Activated T-cell treated with anti-CD3 and anti-CD28 coated beads, Interleukin-2, amount 50 U/mL, for 4 hours (primary cell): ENCODE measurements around the gene DGAT2. TPM values are rescaled to one million over a fixed set of nuclear protein-coding genes. Genes with fewer than 3 reads are reported as not detected.
"Not testable (repeated sequence)": the region's sequence is repeated elsewhere in the genome, so short reads cannot be mapped to it uniquely, and the experiment has no call there.

ENCODE experiments used
- ATAC-seq, 2 donors: fragments of 200-7000 bp; cut with Tn5 transposase; one replicate each; pipeline ENCODE4 v1.10.0; 2021
- DNase-seq: peaks from one replicate; pipeline ENCODE4 v3.0.0-alpha.2; 2020
- H3K27me3 Mint-ChIP-seq: one replicate; pipeline ENCODE4 v1.8.0; 2021; ENCODE audit warnings: low read depth, mixed read lengths
- H3K36me3 Mint-ChIP-seq: one replicate; pipeline ENCODE4 v1.8.0; 2022; ENCODE audit warnings: mixed read lengths; ENCODE audit not compliant: insufficient read depth
- H3K4me1 Mint-ChIP-seq: one replicate; pipeline ENCODE4 v1.8.0; 2021; ENCODE audit warnings: low read depth, mixed read lengths
- H3K4me3 Mint-ChIP-seq: one replicate; pipeline ENCODE4 v1.8.0; 2021; ENCODE audit warnings: mild to moderate bottlenecking, moderate library complexity, mixed read lengths
- H3K9me3 Mint-ChIP-seq: one replicate; pipeline ENCODE4 v1.8.0; 2021; ENCODE audit warnings: mixed read lengths
- total RNA-seq, 3 donors: library from RNA; stranded (reverse); gene quantifications; one replicate each; pipeline ENCODE4 v1.2.1, GENCODE V29; 2021

DGAT2 gene
- total RNA-seq, 3 donors from 2014 or later: 5.0 to 9.8 (median 5.8) TPM

DNA sequence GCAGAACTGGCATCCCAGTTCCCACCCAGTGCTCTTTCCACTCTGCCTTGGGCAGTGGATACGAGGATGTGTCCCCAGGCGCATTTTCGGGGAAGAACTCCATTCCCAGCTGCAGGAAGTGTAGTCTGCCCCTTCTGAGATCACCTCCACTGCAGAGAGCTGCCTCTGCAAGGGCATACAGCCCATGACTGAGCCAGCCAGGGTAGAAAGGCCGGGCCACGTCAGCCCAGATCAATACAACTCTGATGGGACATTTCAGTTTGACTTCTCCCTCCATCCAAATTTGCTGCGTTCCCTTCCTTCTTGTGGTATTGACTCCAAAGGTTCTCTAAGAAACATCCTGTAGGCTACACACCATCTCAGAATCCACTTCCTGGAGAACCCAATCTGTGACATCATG lies 31.3 kb upstream of the DGAT2 start:
- DNase-seq (no peak), ATAC-seq (no peak)
- H3K36me3 Mint-ChIP-seq: no peaks in the 10 kb centered on the region
- H3K27me3 Mint-ChIP-seq: peaks cover 11% of the 10 kb centered on the region
- no peaks in the 10 kb centered on the region for H3K4me1 Mint-ChIP-seq
- no peaks in the 10 kb centered on the region for H3K9me3 Mint-ChIP-seq
- no peak overlapping the region for H3K4me3 Mint-ChIP-seq

DNA sequence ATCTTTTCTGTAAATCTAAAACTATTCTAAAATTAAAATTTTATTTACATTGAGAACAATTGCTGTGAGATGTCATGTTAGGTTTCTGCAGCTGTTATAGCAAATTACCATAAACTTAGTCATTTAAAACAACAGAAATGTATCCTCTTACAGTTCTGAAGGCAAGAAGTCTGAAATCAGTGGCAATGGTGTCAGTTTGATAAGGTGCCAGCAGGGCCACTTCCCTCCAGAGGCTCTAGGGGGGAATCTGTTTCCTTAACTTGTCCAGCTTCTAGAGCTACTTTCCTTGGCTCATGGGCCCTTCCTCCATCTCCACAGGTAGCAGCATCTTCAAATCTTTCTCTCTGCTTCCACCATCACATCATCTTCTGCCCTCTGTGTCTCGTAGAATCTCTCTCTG lies 27.9 kb upstream of the DGAT2 start:
- ATAC-seq (no peak), DNase-seq (no peak)
- Mint-ChIP-seq H3K4me1 (no peaks in the 10 kb centered on the region), H3K9me3 (no peaks in the 10 kb centered on the region), H3K4me3 (no peak overlapping the region), H3K36me3 (no peaks in the 10 kb centered on the region), H3K27me3 (peaks cover 24% of the 10 kb centered on the region)

DNA sequence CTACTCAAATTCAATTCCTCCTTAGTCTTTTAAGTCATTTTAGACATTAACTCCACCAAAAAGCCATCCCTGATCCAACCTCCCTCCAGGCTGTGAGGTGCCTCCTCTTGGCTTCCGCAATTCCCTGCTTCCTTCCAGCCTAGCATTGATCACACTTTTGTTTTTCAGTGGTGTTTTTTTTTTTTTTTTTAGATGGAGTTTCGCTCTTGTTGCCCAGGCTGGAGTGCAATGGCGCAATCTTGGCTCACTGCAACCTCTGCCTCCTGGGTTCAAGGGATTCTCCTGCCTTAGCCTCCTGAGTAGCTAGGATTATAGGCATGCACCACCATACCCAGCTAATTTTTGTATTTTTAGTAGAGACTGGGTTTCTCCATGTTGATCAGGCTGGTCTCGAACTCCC lies 25.4 kb upstream of the DGAT2 start:
- not testable (repeated sequence) for ATAC-seq, H3K36me3 Mint-ChIP-seq, H3K4me3 Mint-ChIP-seq, H3K4me1 Mint-ChIP-seq, DNase-seq, H3K9me3 Mint-ChIP-seq
- peaks cover 29% of the 10 kb centered on the region for H3K27me3 Mint-ChIP-seq

DNA sequence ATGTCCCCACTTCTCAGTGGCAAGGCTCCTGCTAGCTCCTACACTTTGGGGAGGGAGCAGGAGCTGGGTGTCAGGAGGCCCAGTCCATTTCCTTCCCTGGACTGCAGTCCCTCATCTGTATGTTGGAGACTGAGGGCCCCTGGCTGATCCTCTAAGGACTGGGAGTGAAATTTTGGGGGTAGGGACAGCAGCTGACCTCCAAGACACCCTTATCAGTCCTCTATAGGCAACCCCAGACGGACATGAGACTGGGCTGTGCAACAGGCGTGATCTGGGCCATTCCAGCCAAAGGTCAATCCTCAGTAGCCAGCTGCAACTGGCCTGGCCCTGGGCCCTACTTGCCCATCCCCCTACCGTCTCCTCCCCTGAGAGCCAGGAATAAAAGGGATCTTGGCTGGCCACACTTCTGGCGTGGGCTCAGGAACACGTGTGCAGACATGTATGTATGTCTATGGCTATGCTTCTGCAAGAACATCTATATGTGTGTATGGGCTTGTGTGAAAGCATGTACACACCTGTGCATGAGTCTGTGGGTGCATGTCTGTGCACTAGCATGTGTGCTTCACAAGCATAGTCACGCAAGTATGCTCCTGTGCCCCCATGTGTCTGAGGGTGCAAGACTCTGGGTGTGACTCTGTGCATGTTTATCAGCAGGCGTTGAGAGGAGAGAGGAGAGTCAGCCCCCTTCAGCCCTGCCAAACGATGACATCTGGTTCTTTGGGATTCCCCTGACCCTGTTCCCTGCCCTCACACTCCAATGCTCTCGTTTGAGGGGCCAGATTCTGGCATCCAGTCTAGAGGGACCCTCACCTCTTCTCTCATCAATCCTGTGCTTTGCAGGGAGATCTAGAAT lies 24.6 kb upstream of the DGAT2 start:
- Mint-ChIP-seq H3K36me3 (no peaks in the 10 kb centered on the region), H3K27me3 (peaks cover 32% of the 10 kb centered on the region), H3K9me3 (no peaks in the 10 kb centered on the region), H3K4me1 (peaks cover 2% of the 10 kb centered on the region), H3K4me3 (no peak overlapping the region)
- ATAC-seq (no peak), DNase-seq (no peak)

DNA sequence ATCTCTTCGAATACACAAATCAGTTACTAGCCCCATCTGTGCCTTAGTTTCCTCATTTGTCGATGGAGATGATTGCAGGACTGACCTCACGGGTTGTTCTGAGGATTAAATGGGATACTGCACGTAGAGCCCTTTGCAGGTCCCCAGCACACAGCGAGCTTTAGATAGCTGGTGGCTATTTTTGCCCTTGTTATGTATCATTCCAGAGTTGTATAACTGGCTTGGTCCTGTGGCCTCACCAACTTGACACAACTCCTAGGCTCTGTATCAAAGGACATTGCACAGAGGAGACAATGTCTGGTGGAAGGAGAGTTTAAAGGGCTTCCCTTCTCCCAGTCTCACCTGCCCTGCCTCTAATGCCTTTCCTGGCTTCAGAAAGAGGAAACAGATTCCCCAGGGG lies 22.8 kb upstream of the DGAT2 start:
- DNase-seq: no peak

GRCh38 chr11:75748729-75749273 lies 19.8 kb upstream of the DGAT2 start:
- not testable (repeated sequence) for ATAC-seq, DNase-seq, H3K4me1 Mint-ChIP-seq, H3K4me3 Mint-ChIP-seq, H3K9me3 Mint-ChIP-seq, H3K36me3 Mint-ChIP-seq
- peaks cover 27% of the 10 kb centered on the region for H3K27me3 Mint-ChIP-seq

More for the DNA sequence above, 22.8 kb upstream of the DGAT2 start:
- ATAC-seq: no peak
- Mint-ChIP-seq H3K36me3 (no peaks in the 10 kb centered on the region), H3K4me3 (no peak overlapping the region), H3K4me1 (peaks cover 2% of the 10 kb centered on the region), H3K27me3 (peaks cover 32% of the 10 kb centered on the region), H3K9me3 (no peaks in the 10 kb centered on the region)

- H3K9me3 Mint-ChIP-seq, H3K4me3 Mint-ChIP-seq, ATAC-seq, H3K36me3 Mint-ChIP-seq, H3K4me1 Mint-ChIP-seq, H3K27me3 Mint-ChIP-seq, DNase-seq: not testable (repeated sequence)
These were observed 13.6 kb upstream of the DGAT2 start for GRCh38 chr11:75754933-75755332.

- Mint-ChIP-seq H3K27me3 (no peaks in the 10 kb centered on the region), H3K36me3 (no peaks in the 10 kb centered on the region), H3K4me1 (no peaks in the 10 kb centered on the region), H3K9me3 (no peaks in the 10 kb centered on the region), H3K4me3 (no peak overlapping the region)
- ATAC-seq (no peak), DNase-seq (no peak)
These were observed 10.9 kb upstream of the DGAT2 start for GRCh38 chr11:75757651-75758050.

DNA sequence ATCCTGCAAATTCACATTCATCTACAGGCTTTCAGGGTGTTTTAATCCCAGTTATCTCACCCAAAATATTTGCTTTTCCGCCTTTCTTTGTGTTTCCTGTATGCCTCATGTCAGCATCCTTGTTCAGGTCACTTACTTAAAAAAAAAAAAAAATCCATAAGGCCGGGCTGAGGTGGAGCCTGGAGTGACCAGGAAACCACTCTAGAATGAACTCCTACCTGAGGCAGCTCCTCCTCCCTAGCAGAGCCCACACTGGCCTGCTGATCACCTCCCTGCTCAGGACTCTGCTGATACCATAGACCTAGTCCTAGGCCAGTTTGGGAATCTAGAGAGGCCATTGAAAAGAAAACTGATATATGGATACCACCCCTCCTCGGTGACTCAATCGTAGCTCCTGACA lies 8.7 kb upstream of the DGAT2 start:
- no peak for ATAC-seq
- no peaks in the 10 kb centered on the region for H3K9me3 Mint-ChIP-seq

GRCh38 chr11:75760243-75760642 lies 8.3 kb upstream of the DGAT2 start:
- no peak for DNase-seq
- ATAC-seq: no peak
- Mint-ChIP-seq H3K27me3 (no peaks in the 10 kb centered on the region), H3K36me3 (no peaks in the 10 kb centered on the region), H3K4me1 (no peaks in the 10 kb centered on the region), H3K9me3 (no peaks in the 10 kb centered on the region), H3K4me3 (no peak overlapping the region)

More for the DNA sequence above, 8.7 kb upstream of the DGAT2 start:
- Mint-ChIP-seq H3K27me3 (no peaks in the 10 kb centered on the region), H3K36me3 (no peaks in the 10 kb centered on the region), H3K4me3 (no peak overlapping the region), H3K4me1 (no peaks in the 10 kb centered on the region)
- no peak for DNase-seq

GRCh38 chr11:75760710-75761493 lies 7.7 kb upstream of the DGAT2 start:
- no peak overlapping the region for H3K4me3 Mint-ChIP-seq
- no peaks in the 10 kb centered on the region for H3K4me1 Mint-ChIP-seq
- no peaks in the 10 kb centered on the region for H3K36me3 Mint-ChIP-seq
- H3K27me3 Mint-ChIP-seq: no peaks in the 10 kb centered on the region
- H3K9me3 Mint-ChIP-seq: no peaks in the 10 kb centered on the region
- DNase-seq (no peak), ATAC-seq (no peak)

GRCh38 chr11:75762158-75762557 lies 6.4 kb upstream of the DGAT2 start:
- H3K27me3 Mint-ChIP-seq: no peaks in the 10 kb centered on the region
- no peak overlapping the region for H3K4me3 Mint-ChIP-seq
- peaks cover under 1% of the 10 kb centered on the region for H3K4me1 Mint-ChIP-seq
- ATAC-seq (no peak), DNase-seq (no peak)
- no peaks in the 10 kb centered on the region for H3K9me3 Mint-ChIP-seq
- H3K36me3 Mint-ChIP-seq: no peaks in the 10 kb centered on the region

DNA sequence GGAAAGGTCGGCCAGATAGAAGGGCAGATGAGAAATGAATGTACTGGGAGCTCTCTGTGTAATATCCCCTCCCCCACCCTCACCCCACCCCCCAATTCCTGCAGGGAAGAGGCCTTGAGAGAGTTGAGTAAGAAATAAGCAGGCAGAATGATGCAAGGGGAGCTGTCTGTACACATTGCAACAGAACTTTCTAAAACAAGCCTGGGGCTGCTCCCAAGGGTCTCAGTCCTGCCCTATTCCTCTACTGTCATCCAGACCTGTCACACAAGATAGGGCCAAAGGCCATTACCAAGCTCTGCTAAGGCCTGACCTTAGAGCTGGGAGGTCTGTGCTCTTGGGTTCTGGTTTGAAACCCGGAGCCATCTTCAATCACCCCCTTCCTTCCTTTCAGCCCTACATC lies 5.7 kb upstream of the DGAT2 start:
- Mint-ChIP-seq H3K36me3 (no peaks in the 10 kb centered on the region), H3K4me3 (no peak overlapping the region), H3K27me3 (no peaks in the 10 kb centered on the region), H3K4me1 (peaks cover 7% of the 10 kb centered on the region), H3K9me3 (no peaks in the 10 kb centered on the region)
- no peak for DNase-seq
- ATAC-seq: no peak

GRCh38 chr11:75763846-75764245 lies 4.7 kb upstream of the DGAT2 start:
- Mint-ChIP-seq H3K36me3 (no peaks in the 10 kb centered on the region), H3K9me3 (no peaks in the 10 kb centered on the region), H3K27me3 (no peaks in the 10 kb centered on the region), H3K4me1 (peaks cover 11% of the 10 kb centered on the region), H3K4me3 (no peak overlapping the region)
- ATAC-seq: no peak
- DNase-seq: no peak

DNA sequence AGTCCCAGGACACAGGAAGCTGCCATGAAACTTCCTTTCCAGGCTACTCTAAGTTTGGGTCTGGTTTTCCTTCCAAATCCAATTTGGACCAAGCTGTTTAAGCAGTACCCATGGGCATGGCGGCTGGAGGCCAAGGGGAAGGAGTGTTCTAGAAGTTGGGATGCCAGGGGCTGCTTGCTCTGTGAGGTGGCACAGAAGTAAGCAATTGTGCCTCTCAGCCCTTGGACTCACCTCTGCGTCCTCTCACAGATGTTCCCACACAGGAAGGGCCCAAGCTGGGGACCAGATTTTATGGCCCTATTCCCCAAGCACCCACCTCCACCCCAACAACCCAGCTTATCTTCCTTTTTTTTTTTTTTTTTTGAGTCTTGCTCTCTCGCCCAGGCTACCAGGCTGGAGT lies 3.5 kb upstream of the DGAT2 start:
- Mint-ChIP-seq H3K27me3 (peaks cover 8% of the 10 kb centered on the region), H3K36me3 (no peaks in the 10 kb centered on the region), H3K4me1 (peaks cover 19% of the 10 kb centered on the region), H3K9me3 (no peaks in the 10 kb centered on the region), H3K4me3 (no peak overlapping the region)
- ATAC-seq: no peak
- DNase-seq: no peak
